Gastrocnemius medialis (tissue), 4 donors: ENCODE measurements around the gene PGM1.

Experiments
- POLR2A ChIP-seq, 2 donors: fragments of 450-650 bp; IDR thresholded peaks; one replicate each; pipeline ENCODE4 v1.6.1; 2017; ENCODE audit warnings: antibody characterized with exemption in 2 of 2, mild to moderate bottlenecking in 2 of 2, moderate library complexity in 2 of 2
- TF ChIP-seq, protein P1 (sequence below), 5 experiments: fragments of 450-650 bp in 3 of 5; fragments of 200-600 bp in 2 of 5; sonication (generic) in 2 of 5; IDR thresholded peaks in 4 of 5; conservative IDR thresholded peaks in 1 of 5; 1 replicate in 4 of 5; 2 replicates in 1 of 5; pipeline ENCODE4 v1.5.1; 2016 to 2019; ENCODE audit warnings: antibody characterized with exemption in 5 of 5, mild to moderate bottlenecking in 3 of 5, moderate library complexity in 3 of 5

DNA sequence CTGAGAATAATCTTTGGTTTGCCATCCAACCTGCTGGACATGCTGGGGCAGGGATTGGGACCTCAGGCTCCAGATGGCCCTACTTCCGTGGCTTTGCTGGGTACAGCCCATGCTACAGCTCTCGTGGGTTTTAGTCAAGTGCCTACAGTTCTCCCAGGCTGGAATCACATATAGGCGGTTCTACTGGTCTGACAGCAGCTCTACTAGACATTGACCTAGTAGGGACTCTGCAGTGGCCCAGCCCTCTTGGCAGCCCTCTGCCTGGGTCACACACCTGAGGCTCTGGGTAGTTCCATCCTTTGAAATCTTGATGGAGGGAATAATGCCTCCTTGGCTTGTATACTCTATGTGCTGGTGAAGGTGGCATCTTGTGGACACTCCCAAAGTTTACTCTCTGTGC is 72.2 kb downstream of the PGM1 start:
- TF ChIP-seq, protein P1, sequence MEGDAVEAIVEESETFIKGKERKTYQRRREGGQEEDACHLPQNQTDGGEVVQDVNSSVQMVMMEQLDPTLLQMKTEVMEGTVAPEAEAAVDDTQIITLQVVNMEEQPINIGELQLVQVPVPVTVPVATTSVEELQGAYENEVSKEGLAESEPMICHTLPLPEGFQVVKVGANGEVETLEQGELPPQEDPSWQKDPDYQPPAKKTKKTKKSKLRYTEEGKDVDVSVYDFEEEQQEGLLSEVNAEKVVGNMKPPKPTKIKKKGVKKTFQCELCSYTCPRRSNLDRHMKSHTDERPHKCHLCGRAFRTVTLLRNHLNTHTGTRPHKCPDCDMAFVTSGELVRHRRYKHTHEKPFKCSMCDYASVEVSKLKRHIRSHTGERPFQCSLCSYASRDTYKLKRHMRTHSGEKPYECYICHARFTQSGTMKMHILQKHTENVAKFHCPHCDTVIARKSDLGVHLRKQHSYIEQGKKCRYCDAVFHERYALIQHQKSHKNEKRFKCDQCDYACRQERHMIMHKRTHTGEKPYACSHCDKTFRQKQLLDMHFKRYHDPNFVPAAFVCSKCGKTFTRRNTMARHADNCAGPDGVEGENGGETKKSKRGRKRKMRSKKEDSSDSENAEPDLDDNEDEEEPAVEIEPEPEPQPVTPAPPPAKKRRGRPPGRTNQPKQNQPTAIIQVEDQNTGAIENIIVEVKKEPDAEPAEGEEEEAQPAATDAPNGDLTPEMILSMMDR (IDR thresholded peaks at IDR 0.05 in 4 of 5, conservative IDR thresholded peaks at IDR 0.05 in 1 of 5): no peak
- TF ChIP-seq POLR2A (IDR thresholded peaks at IDR 0.05): no peak
